GM23338 (cell line): ENCODE results near the gene TNNI3K.

Experiments
- CREB1 ChIP-seq: fragments of 250-450 bp; sonication (Bioruptor Pico); IDR thresholded peaks from 2 replicates; pipeline ENCODE4 v1.5.0; 2020; ENCODE audit warnings: low read depth, mild to moderate bottlenecking, moderate library complexity
- EZH2 ChIP-seq: fragments of 200-600 bp; sonication (generic); IDR thresholded peaks from one replicate; pipeline ENCODE4 v1.8.0; 2017; ENCODE audit warnings: antibody characterized with exemption, mild to moderate bottlenecking, low read depth; ENCODE audit not compliant: unreplicated experiment
- EZH2phosphoT487 ChIP-seq: fragments of 200-600 bp; sonication (generic); IDR thresholded peaks from one replicate; pipeline ENCODE4 v1.8.1; 2018; ENCODE audit warnings: antibody characterized with exemption; ENCODE audit not compliant: unreplicated experiment
- NANOG ChIP-seq: IDR thresholded peaks from 2 replicates; pipeline ENCODE4 v1.6.1; 2016; ENCODE audit warnings: antibody characterized with exemption, borderline replicate concordance
- TF ChIP-seq, protein P1 (sequence below), 2 experiments: fragments of 200-600 bp in 1 of 2; sonication (generic) in 1 of 2; conservative IDR thresholded peaks; 2 replicates each; pipeline versions ENCODE4 v1.5.1 to v1.6.1; 2016 to 2017; ENCODE audit warnings: antibody characterized with exemption in 2 of 2, low read depth in 2 of 2, mild to moderate bottlenecking in 2 of 2, moderate library complexity in 1 of 2
- TF ChIP-seq, protein P2 (sequence below): IDR thresholded peaks from one replicate; pipeline ENCODE4 v1.6.1; 2018; ENCODE audit warnings: antibody characterized with exemption; ENCODE audit not compliant: unreplicated experiment

DNA sequence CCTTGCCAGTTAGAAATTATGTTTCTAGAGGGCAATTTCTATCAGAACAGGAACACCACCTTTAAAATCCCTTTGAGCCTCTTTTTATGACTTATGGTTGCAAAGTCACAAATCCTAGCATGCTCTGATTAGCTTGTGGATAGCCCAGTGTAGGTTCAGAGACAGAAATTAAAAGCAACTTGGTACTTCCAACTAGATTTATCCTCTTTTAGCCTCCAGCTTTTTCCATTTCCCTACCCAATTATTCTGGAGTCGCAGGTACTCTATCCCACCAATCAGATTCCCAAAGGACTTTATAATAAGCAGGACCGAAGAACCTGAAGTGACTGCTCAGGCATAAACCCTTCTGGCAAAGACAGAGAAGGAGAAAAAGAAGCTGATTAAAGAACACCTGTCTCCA lies 310.6 kb downstream of the TNNI3K start:
- TF ChIP-seq, protein P1, sequence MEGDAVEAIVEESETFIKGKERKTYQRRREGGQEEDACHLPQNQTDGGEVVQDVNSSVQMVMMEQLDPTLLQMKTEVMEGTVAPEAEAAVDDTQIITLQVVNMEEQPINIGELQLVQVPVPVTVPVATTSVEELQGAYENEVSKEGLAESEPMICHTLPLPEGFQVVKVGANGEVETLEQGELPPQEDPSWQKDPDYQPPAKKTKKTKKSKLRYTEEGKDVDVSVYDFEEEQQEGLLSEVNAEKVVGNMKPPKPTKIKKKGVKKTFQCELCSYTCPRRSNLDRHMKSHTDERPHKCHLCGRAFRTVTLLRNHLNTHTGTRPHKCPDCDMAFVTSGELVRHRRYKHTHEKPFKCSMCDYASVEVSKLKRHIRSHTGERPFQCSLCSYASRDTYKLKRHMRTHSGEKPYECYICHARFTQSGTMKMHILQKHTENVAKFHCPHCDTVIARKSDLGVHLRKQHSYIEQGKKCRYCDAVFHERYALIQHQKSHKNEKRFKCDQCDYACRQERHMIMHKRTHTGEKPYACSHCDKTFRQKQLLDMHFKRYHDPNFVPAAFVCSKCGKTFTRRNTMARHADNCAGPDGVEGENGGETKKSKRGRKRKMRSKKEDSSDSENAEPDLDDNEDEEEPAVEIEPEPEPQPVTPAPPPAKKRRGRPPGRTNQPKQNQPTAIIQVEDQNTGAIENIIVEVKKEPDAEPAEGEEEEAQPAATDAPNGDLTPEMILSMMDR (conservative IDR thresholded peaks at IDR 0.05; ENCODE audit: low read depth in 2 of 2): no peak
- TF ChIP-seq EZH2: no peak
- TF ChIP-seq NANOG: no peak
- TF ChIP-seq, protein P2, sequence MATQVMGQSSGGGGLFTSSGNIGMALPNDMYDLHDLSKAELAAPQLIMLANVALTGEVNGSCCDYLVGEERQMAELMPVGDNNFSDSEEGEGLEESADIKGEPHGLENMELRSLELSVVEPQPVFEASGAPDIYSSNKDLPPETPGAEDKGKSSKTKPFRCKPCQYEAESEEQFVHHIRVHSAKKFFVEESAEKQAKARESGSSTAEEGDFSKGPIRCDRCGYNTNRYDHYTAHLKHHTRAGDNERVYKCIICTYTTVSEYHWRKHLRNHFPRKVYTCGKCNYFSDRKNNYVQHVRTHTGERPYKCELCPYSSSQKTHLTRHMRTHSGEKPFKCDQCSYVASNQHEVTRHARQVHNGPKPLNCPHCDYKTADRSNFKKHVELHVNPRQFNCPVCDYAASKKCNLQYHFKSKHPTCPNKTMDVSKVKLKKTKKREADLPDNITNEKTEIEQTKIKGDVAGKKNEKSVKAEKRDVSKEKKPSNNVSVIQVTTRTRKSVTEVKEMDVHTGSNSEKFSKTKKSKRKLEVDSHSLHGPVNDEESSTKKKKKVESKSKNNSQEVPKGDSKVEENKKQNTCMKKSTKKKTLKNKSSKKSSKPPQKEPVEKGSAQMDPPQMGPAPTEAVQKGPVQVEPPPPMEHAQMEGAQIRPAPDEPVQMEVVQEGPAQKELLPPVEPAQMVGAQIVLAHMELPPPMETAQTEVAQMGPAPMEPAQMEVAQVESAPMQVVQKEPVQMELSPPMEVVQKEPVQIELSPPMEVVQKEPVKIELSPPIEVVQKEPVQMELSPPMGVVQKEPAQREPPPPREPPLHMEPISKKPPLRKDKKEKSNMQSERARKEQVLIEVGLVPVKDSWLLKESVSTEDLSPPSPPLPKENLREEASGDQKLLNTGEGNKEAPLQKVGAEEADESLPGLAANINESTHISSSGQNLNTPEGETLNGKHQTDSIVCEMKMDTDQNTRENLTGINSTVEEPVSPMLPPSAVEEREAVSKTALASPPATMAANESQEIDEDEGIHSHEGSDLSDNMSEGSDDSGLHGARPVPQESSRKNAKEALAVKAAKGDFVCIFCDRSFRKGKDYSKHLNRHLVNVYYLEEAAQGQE: no peak
- TF ChIP-seq CREB1 (CRISPR knock-in tag): no peak
- no peak for TF ChIP-seq EZH2phosphoT487
